HL-60 (cell line): ENCODE results near the gene MBLAC1.

Source experiments
- DNase-seq, 2 experiments: peaks; one replicate each; pipeline ENCODE4 v3.0.0-alpha.2; 2010 to 2020; ENCODE audit warnings: low read depth in 1 of 2, low spot score in 1 of 2
- H3K27ac ChIP-seq: fragments of 250-450 bp; sonication (Bioruptor Pico); replicated peaks from 2 replicates; pipeline ENCODE4 v1.5.1; 2020; ENCODE audit warnings: mild to moderate bottlenecking, moderate library complexity
- H3K27me3 ChIP-seq: fragments of 250-450 bp; sonication (Bioruptor Pico); 2 replicates; pipeline ENCODE4 v1.5.1; 2021; ENCODE audit warnings: mild to moderate bottlenecking, moderate library complexity; ENCODE audit not compliant: insufficient read depth, poor library complexity, severe bottlenecking
- H3K4me3 ChIP-seq: replicated peaks from 2 replicates; pipeline ENCODE4 v1.5.1; 2011; ENCODE audit warnings: mild to moderate bottlenecking, control low read depth, low read length; ENCODE audit not compliant: insufficient read depth
- CTCF ChIP-seq: IDR thresholded peaks from one replicate; pipeline ENCODE4 v1.5.1; 2011; ENCODE audit warnings: low read length, control low read depth, inconsistent platforms; ENCODE audit not compliant: insufficient read depth
- GABPA ChIP-seq: IDR thresholded peaks from 2 replicates; pipeline ENCODE4 v1.6.1; 2012; ENCODE audit warnings: low read depth
- POLR2AphosphoS5 ChIP-seq: IDR thresholded peaks from 2 replicates; pipeline ENCODE4 v1.6.1; 2012; ENCODE audit warnings: low read depth
- REST ChIP-seq: IDR thresholded peaks from 2 replicates; pipeline ENCODE4 v1.6.1; 2012; ENCODE audit warnings: low read depth; ENCODE audit not compliant: insufficient replicate concordance
- SPI1 ChIP-seq: IDR thresholded peaks from 2 replicates; pipeline ENCODE4 v1.6.1; 2012; ENCODE audit warnings: low read depth, mild to moderate bottlenecking, borderline replicate concordance

Gene MBLAC1

GRCh38 chr7:100155553-100156317 lies 29.0 kb downstream of the MBLAC1 start:
- no peak overlapping the region; the same call in 1 of the 2 replicates for H3K27ac ChIP-seq
- H3K4me3 ChIP-seq = no peak overlapping the region
- TF ChIP-seq POLR2AphosphoS5 (no peak), GABPA (no peak), SPI1 (no peak), CTCF (no peak), REST (no peak)
- DNase-seq = peak in 1 of 2 experiments; percentile 15
- H3K27me3 ChIP-seq = no peaks in the 10 kb centered on the region

GRCh38 chr7:100156331-100157068 lies 29.7 kb downstream of the MBLAC1 start:
- Histone ChIP-seq H3K27ac (peak overlapping the region; percentile 21), H3K4me3 (peak overlapping the region; percentile 79; the same call in 1 of the 2 replicates), H3K27me3 (no peaks in the 10 kb centered on the region)
- peak; percentile 59 to 68 for DNase-seq
- TF ChIP-seq SPI1 (peak; percentile 7; the same call in 1 of the 2 replicates), CTCF (no peak), POLR2AphosphoS5 (peak; percentile 18; the same call in 1 of the 2 replicates), GABPA (no peak), REST (no peak)

- H3K27me3 ChIP-seq = no peaks in the 10 kb centered on the region
- no peak for DNase-seq
- TF ChIP-seq REST (peak; percentile 39), POLR2AphosphoS5 (no peak), CTCF (no peak), GABPA (no peak), SPI1 (no peak)
- peak overlapping the region; percentile 21 for H3K27ac ChIP-seq
- peak overlapping the region; percentile 79 for H3K4me3 ChIP-seq
Observed at GRCh38 chr7:100157069-100157333, 30.2 kb downstream of the MBLAC1 start.
